ENCODE measurements around the gene CTSZ. TPM values are rescaled to one million over a fixed set of nuclear protein-coding genes. Genes with fewer than 3 reads are reported as not detected.

The CTSZ gene
- total RNA-seq, 2 donors from 2014 or later = 55.9 to 76.6 TPM

- no peaks in the 10 kb centered on the region for H3K9me3 Mint-ChIP-seq
- peaks cover 76% of the 10 kb centered on the region for H3K36me3 ChIP-seq (ENCODE audit: control insufficient read depth, insufficient read depth, low read length)
- H3K9me3 ChIP-seq (ENCODE audit: control insufficient read depth, low read length) = no peaks in the 10 kb centered on the region
- peak overlapping the region; percentile 20 for H3K27ac Mint-ChIP-seq
- no peak for TF ChIP-seq CTCF (conservative IDR thresholded peaks at IDR 0.05)
- H3K4me1 ChIP-seq (ENCODE audit: control insufficient read depth, insufficient read depth, low read length) = no peaks in the 10 kb centered on the region
- peaks cover 15% of the 10 kb centered on the region for H3K4me1 Mint-ChIP-seq
- peak; percentile 12 for DNase-seq
- H3K27ac ChIP-seq (ENCODE audit: low read depth, low read length) = no peak overlapping the region
- H3K36me3 Mint-ChIP-seq (ENCODE audit: low read depth) = peaks cover 66% of the 10 kb centered on the region
- no peak overlapping the region for H3K4me3 ChIP-seq (ENCODE audit: low read length)
- no peak overlapping the region for H3K9ac ChIP-seq (ENCODE audit: extremely low read depth, low read length, poor library complexity, severe bottlenecking)
- no peaks in the 10 kb centered on the region for H3K27me3 ChIP-seq (ENCODE audit: control insufficient read depth, insufficient read depth, low read length, poor library complexity, severe bottlenecking)
- H3K4me3 Mint-ChIP-seq = no peak overlapping the region
- WGBS, 2 experiments (ENCODE audit: insufficient coverage in 1 of 2, insufficient read length in 1 of 2) = 90 to 92% methylated on average over 8 to 9 of the region's 9 CpGs
- H3K27me3 Mint-ChIP-seq (ENCODE audit: insufficient read depth) = no peaks in the 10 kb centered on the region
These were observed 19.1 kb downstream of the CTSZ start for GRCh38 chr20:58987790-58988564.

- Histone ChIP-seq H3K27ac (ENCODE audit: low read depth, low read length) (no peak overlapping the region), H3K27me3 (ENCODE audit: control insufficient read depth, insufficient read depth, low read length, poor library complexity, severe bottlenecking) (no peaks in the 10 kb centered on the region), H3K4me3 (ENCODE audit: low read length) (no peak overlapping the region), H3K9ac (ENCODE audit: extremely low read depth, low read length, poor library complexity, severe bottlenecking) (no peak overlapping the region), H3K9me3 (ENCODE audit: control insufficient read depth, low read length) (no peaks in the 10 kb centered on the region), H3K36me3 (ENCODE audit: control insufficient read depth, insufficient read depth, low read length) (peaks cover 66% of the 10 kb centered on the region), H3K4me1 (ENCODE audit: control insufficient read depth, insufficient read depth, low read length) (no peaks in the 10 kb centered on the region)
- Mint-ChIP-seq H3K4me3 (no peak overlapping the region), H3K27ac (no peak overlapping the region), H3K9me3 (no peaks in the 10 kb centered on the region), H3K27me3 (ENCODE audit: insufficient read depth) (no peaks in the 10 kb centered on the region), H3K36me3 (ENCODE audit: low read depth) (peaks cover 62% of the 10 kb centered on the region), H3K4me1 (peaks cover 23% of the 10 kb centered on the region)
- TF ChIP-seq CTCF (conservative IDR thresholded peaks at IDR 0.05) = no peak
- DNase-seq = peak; percentile 14
- 93 to 95% methylated on average over 7 to 8 of the region's 8 CpGs for WGBS, 2 experiments (ENCODE audit: insufficient coverage in 1 of 2, insufficient read length in 1 of 2)
These were observed 20.0 kb downstream of the CTSZ start for GRCh38 chr20:58986968-58987517.

- Mint-ChIP-seq H3K27me3 (ENCODE audit: insufficient read depth) (no peaks in the 10 kb centered on the region), H3K4me1 (peaks cover 25% of the 10 kb centered on the region), H3K4me3 (no peak overlapping the region), H3K9me3 (no peaks in the 10 kb centered on the region), H3K27ac (no peak overlapping the region), H3K36me3 (ENCODE audit: low read depth) (peaks cover 56% of the 10 kb centered on the region)
- Histone ChIP-seq H3K9ac (ENCODE audit: extremely low read depth, low read length, poor library complexity, severe bottlenecking) (no peak overlapping the region), H3K27ac (ENCODE audit: low read depth, low read length) (no peak overlapping the region), H3K4me3 (ENCODE audit: low read length) (no peak overlapping the region), H3K9me3 (ENCODE audit: control insufficient read depth, low read length) (no peaks in the 10 kb centered on the region), H3K27me3 (ENCODE audit: control insufficient read depth, insufficient read depth, low read length, poor library complexity, severe bottlenecking) (no peaks in the 10 kb centered on the region), H3K4me1 (ENCODE audit: control insufficient read depth, insufficient read depth, low read length) (no peaks in the 10 kb centered on the region), H3K36me3 (ENCODE audit: control insufficient read depth, insufficient read depth, low read length) (peaks cover 60% of the 10 kb centered on the region)
- DNase-seq = peak; percentile 20
- 92 to 94% methylated on average over 9 of the region's 9 CpGs for WGBS, 2 experiments (ENCODE audit: insufficient coverage in 1 of 2, insufficient read length in 1 of 2)
- no peak for TF ChIP-seq CTCF (conservative IDR thresholded peaks at IDR 0.05)
These were observed 20.6 kb downstream of the CTSZ start for GRCh38 chr20:58986286-58986967.

All from endodermal cell (in vitro differentiated cells).